ENCODE measurements around the gene ZNF555.
"Not testable (repeated sequence)": the region's sequence is repeated elsewhere in the genome, so short reads cannot be mapped to it uniquely, and the experiment has no call there.

The ZNF555 gene

DNA sequence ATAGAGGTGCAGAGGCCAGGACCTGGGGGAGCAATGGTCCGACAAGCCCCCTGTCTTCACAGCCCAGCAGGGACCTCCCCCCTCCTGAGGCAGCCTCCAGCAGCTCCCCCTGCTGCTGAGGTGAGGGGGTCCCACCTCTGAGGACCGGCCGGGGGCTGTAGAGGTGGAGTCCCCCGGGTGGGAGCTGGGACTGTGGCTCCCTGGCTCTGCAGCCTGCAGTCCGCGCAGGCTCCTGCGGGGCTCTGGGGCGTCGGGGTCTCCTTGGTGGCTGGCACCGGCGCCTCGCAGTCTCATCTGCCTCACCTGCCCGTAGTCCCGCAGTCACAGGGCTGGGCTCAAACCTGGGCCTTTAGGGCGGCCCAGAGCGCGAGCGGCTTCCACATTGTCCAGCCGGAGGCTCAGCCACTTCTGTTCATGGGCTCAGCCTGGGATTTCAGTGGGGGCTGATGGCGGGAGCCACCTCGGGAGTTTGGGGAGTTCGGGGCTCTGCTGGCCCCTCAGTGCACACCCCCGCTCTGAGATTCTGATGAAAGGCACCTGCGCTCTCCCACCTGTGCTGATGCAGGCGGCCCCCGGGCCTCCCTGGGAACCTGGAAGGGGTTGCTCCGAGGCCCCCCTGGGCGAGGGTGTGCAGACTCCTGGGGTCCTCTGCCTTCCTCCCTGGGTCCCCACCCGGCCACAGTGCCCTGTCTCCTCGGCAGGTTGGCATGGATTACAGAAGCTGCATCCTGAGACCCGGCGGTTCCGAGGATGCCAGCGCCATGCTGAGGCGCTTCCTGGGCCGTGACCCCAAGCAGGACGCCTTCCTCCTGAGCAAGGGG is 28.7 kb upstream of the ZNF555 start:
- no peak for TF ChIP-seq CTCF (IDR thresholded peaks at IDR 0.05; ENCODE audit: borderline replicate concordance, insufficient read depth, low read depth, low read length)
- no peak overlapping the region for H3K4me3 ChIP-seq (ENCODE audit: low read depth, low read length)

DNA sequence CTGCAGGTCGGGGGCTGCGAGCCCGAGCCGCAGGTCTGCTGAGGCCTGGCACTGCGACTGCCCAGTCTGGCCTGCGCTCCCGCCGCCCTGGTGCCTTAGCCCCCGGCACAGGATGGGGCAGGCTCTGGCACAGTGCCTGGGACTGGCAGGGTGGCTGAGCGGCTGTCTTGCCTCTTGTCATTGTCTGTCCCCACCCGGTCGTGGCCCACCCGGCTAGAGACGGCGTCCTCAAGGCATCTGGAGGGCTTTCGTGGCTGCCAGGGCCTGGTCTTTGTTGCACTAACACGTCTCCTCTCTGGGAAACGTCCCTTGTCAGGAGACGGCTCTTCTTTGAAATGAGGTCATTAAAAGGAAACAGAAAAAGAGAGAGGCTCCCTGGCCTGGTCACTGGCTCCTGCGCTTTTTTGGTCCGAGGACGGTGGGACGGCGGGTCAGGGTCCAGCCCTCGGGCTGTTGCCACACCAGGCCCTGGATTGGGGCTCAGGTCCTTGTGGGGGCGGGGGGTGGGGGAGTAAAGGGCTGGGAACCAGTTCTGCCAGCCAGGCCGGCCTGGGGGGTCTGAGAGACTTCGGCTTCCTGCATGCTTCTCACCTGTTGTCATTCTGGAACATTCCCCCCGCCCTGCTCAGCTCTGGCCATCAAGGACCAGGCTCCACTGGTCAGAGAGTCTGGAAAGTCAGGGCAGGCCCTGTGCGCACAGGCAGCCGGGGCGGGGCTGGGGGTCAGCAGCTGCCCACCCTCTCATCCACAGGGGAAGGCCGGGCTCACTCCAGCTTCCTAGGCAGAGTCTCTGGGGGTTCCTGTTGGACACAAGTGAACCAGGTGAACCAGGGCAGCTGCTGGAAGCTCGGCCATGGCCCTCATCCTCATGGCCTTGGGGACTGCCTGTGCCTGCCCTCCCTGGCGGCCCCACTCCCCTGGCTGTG is 27.8 kb upstream of the ZNF555 start:
- TF ChIP-seq CTCF (IDR thresholded peaks at IDR 0.05; ENCODE audit: borderline replicate concordance, insufficient read depth, low read depth, low read length) = no peak
- H3K4me3 ChIP-seq (ENCODE audit: low read depth, low read length) = no peak overlapping the region

GRCh38 chr19:2814426-2814825 is 26.8 kb upstream of the ZNF555 start:
- H3K4me3 ChIP-seq (ENCODE audit: low read depth, low read length) = no peak overlapping the region
- TF ChIP-seq CTCF (IDR thresholded peaks at IDR 0.05; ENCODE audit: borderline replicate concordance, insufficient read depth, low read depth, low read length) = no peak

GRCh38 chr19:2815191-2815614 is 26.1 kb upstream of the ZNF555 start:
- TF ChIP-seq CTCF (IDR thresholded peaks at IDR 0.05; ENCODE audit: borderline replicate concordance, insufficient read depth, low read depth, low read length) = no peak
- no peak overlapping the region for H3K4me3 ChIP-seq (ENCODE audit: low read depth, low read length)

DNA sequence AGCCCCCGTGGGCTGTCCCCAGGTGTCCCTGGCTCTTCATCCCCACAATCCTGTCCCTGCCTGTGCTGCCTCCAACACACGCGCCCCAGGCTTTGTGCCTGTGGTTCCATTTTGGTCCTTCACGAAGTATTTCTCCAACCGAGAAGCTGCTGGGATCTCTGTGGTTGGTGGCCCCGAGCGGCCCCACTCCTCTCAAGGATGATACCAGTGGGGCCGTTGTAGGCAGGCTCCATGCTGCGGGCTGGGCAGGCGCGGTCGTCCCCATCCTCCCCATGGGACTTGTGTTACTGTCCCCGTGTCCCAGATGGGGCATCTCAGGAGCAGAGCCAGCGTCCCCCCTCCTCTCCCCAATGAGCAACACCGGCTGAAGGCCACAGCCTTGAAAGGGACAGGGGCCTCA is 25.4 kb upstream of the ZNF555 start:
- TF ChIP-seq CTCF (IDR thresholded peaks at IDR 0.05; ENCODE audit: borderline replicate concordance, insufficient read depth, low read depth, low read length) = no peak
- no peak overlapping the region for H3K4me3 ChIP-seq (ENCODE audit: low read depth, low read length)

DNA sequence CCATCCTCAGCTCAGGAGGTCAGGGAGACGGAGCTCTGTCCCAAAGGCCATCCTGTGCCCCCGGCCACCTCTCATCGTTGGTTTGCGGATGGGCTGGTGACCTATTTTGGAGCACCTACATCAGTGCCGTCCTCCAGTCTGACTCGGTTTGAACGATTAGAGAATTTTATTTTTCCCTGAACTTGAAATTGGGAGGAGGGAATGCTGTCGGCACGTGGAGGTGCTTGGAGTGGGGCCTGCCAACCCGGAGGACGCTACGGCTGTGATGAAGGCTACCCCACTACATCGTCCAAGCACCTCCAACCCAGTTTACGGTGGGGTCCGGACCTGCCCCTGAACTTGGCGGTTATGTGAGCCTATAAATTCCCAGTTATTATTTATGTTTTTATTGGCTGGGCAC is 24.6 kb upstream of the ZNF555 start:
- H3K4me3 ChIP-seq (ENCODE audit: low read depth, low read length) = no peak overlapping the region
- TF ChIP-seq CTCF (IDR thresholded peaks at IDR 0.05; ENCODE audit: borderline replicate concordance, insufficient read depth, low read depth, low read length) = no peak

GRCh38 chr19:2817237-2817829 is 23.9 kb upstream of the ZNF555 start:
- not testable (repeated sequence) for H3K4me3 ChIP-seq (ENCODE audit: low read depth, low read length)
